ENCODE data around the gene NEU4. TPM values are rescaled to one million over a fixed set of nuclear protein-coding genes. Genes with fewer than 3 reads are reported as not detected.

Gene NEU4
- total RNA-seq, 4 donors from 2014 or later = 58.1 to 195 (median 93.9) TPM

GRCh38 chr2:241842620-241843211, 33.7 kb downstream of the NEU4 start:
- 53 to 81% methylated on average over 7 to 29 of the region's 29 CpGs for WGBS, 2 donors (ENCODE audit: low coverage in 1 of 2)
- Histone ChIP-seq H3K36me3 (no peaks in the 10 kb centered on the region), H3K4me1 (peaks cover 0 to 20% (median 13%) of the 10 kb centered on the region in 4 donors), H3K9me3 (no peaks in the 10 kb centered on the region), H3K27ac (peak overlapping the region; percentile 18 to 76 (median 54)), H3K4me3 (peak overlapping the region in 2 of 4 donors; percentile 5 to 48), H3K27me3 (peaks cover 11% of the 10 kb centered on the region)
- peak; percentile 65 for DNase-seq
- TF ChIP-seq POLR2AphosphoS5 (IDR thresholded peaks at IDR 0.05) (peak in 2 of 3 donors; percentile 49 to 53), POLR2A (IDR thresholded peaks at IDR 0.05) (peak; percentile 40), CTCF (IDR thresholded peaks at IDR 0.05) (no peak), EP300 (IDR thresholded peaks at IDR 0.05; ENCODE audit: low read depth) (peak; percentile 53)
- intact Hi-C loops (cut with DNase I; ENCODE audit: low total_unique reads) = no loop called here
- in situ Hi-C loops (cut with MboI; ENCODE audit: low pct_ligation_motif_present in 1 of 4, low pct_unique_long_range_greater_than_20kb in 1 of 4, low sequenced_read_pairs in 3 of 4) = no loop called here

- Histone ChIP-seq H3K36me3 (no peaks in the 10 kb centered on the region), H3K9me3 (no peaks in the 10 kb centered on the region), H3K27ac (peak overlapping the region; percentile 18 to 76 (median 54)), H3K4me3 (peak overlapping the region in 3 of 4 donors; percentile 35 to 48 (median 36)), H3K4me1 (peaks cover 0 to 20% (median 13%) of the 10 kb centered on the region in 4 donors), H3K27me3 (peaks cover 4% of the 10 kb centered on the region)
- WGBS, 2 donors (ENCODE audit: low coverage in 1 of 2) = 58% methylated on average over 25 of the region's 52 CpGs; no CpG with 5 or more reads in 1 of the 2 donors
- no peak for DNase-seq
- in situ Hi-C loops (cut with MboI; ENCODE audit: low pct_ligation_motif_present in 1 of 4, low pct_unique_long_range_greater_than_20kb in 1 of 4, low sequenced_read_pairs in 3 of 4) = no loop called here
- intact Hi-C loops (cut with DNase I; ENCODE audit: low total_unique reads) = no loop called here
- no peak for TF ChIP-seq POLR2AphosphoS5 (IDR thresholded peaks at IDR 0.05)
- TF ChIP-seq EP300 (IDR thresholded peaks at IDR 0.05; ENCODE audit: low read depth) = no peak
- TF ChIP-seq CTCF (IDR thresholded peaks at IDR 0.05) = no peak
- TF ChIP-seq POLR2A (IDR thresholded peaks at IDR 0.05) = no peak
Observed at GRCh38 chr2:241843321-241844065, 34.5 kb downstream of the NEU4 start.

GRCh38 chr2:241844066-241844728, 35.2 kb downstream of the NEU4 start:
- in situ Hi-C loops (cut with MboI; ENCODE audit: low pct_ligation_motif_present in 1 of 4, low pct_unique_long_range_greater_than_20kb in 1 of 4, low sequenced_read_pairs in 3 of 4) = no loop called here
- peak overlapping the region; percentile 18 to 76 (median 54) for H3K27ac ChIP-seq
- H3K9me3 ChIP-seq = no peaks in the 10 kb centered on the region

More at GRCh38 chr2:241844066-241844728, 35.2 kb downstream of the NEU4 start:
- DNase-seq = peak; percentile 82
- TF ChIP-seq POLR2AphosphoS5 (IDR thresholded peaks at IDR 0.05) (peak in 2 of 3 donors; percentile 45 to 57), EP300 (IDR thresholded peaks at IDR 0.05; ENCODE audit: low read depth) (no peak), POLR2A (IDR thresholded peaks at IDR 0.05) (no peak), CTCF (IDR thresholded peaks at IDR 0.05) (peak in 3 of 5 experiments; percentile 21 to 34 (median 21))
- no peaks in the 10 kb centered on the region for H3K36me3 ChIP-seq
- intact Hi-C loops (cut with DNase I; ENCODE audit: low total_unique reads) = no loop called here
- 5 to 7% methylated on average over 3 to 43 of the region's 65 CpGs for WGBS, 2 donors (ENCODE audit: low coverage in 1 of 2)
- H3K4me3 ChIP-seq = peak overlapping the region; percentile 16 to 48 (median 36)
- H3K27me3 ChIP-seq = no peaks in the 10 kb centered on the region
- H3K4me1 ChIP-seq = peaks cover 0 to 20% (median 13%) of the 10 kb centered on the region in 4 donors

Measured in transverse colon (tissue), 4 donors.